Astrocyte of the spinal cord (primary cell): ENCODE data around the gene NDST3.
A peak's percentile ranks its signal among the peaks of the same experiment; 100 is the strongest.

Experiments used
- DNase-seq: peaks from one replicate; pipeline ENCODE4 v3.0.0; 2011; ENCODE audit warnings: low read depth, low spot score
- H3K4me3 ChIP-seq: 2 replicates; pipeline ENCODE4 v1.5.1; 2011; ENCODE audit warnings: low read depth, mild to moderate bottlenecking, low read length, moderate library complexity
- CTCF ChIP-seq: IDR thresholded peaks from 2 replicates; pipeline ENCODE4 v1.5.1; 2012; ENCODE audit warnings: low read depth, mild to moderate bottlenecking, low read length, inconsistent platforms
- in situ Hi-C: cut with HindIII; loops from 2 replicates; pipeline ENCODE4 v1.10.0; 2017; ENCODE audit warnings: low sequenced_read_pairs

The NDST3 gene

GRCh38 chr4:118175506-118175905 lies 141.2 kb downstream of the NDST3 start:
- in situ Hi-C loops: no loop called here
- TF ChIP-seq CTCF: no peak
- no peak for DNase-seq
- no peak overlapping the region for H3K4me3 ChIP-seq

- H3K4me3 ChIP-seq: no peak overlapping the region
- TF ChIP-seq CTCF: no peak
- in situ Hi-C loops: no loop called here
- DNase-seq: no peak
These were observed 142.8 kb downstream of the NDST3 start for GRCh38 chr4:118177126-118177525.

GRCh38 chr4:118180776-118181175 lies 146.5 kb downstream of the NDST3 start:
- H3K4me3 ChIP-seq: no peak overlapping the region
- TF ChIP-seq CTCF: no peak
- DNase-seq: peak; percentile 17
- in situ Hi-C loops: no loop called here

- no peak overlapping the region for H3K4me3 ChIP-seq
- no peak for TF ChIP-seq CTCF
- DNase-seq: no peak
- in situ Hi-C loops: no loop called here
These were observed 156.6 kb downstream of the NDST3 start for GRCh38 chr4:118190903-118191302.

GRCh38 chr4:118193421-118193820 lies 159.1 kb downstream of the NDST3 start:
- in situ Hi-C loops: no loop called here
- no peak overlapping the region for H3K4me3 ChIP-seq
- no peak for DNase-seq
- no peak for TF ChIP-seq CTCF

GRCh38 chr4:118206627-118207026 lies 172.3 kb downstream of the NDST3 start:
- in situ Hi-C loops: no loop called here
- DNase-seq: no peak
- H3K4me3 ChIP-seq: no peak overlapping the region
- TF ChIP-seq CTCF: no peak

- no peak for TF ChIP-seq CTCF
- DNase-seq: no peak
- no peak overlapping the region for H3K4me3 ChIP-seq
- in situ Hi-C loops: no loop called here
These were observed 178.8 kb downstream of the NDST3 start for GRCh38 chr4:118213101-118213500.
